ENCODE results near the gene EPAS1. TPM values are rescaled to one million over a fixed set of nuclear protein-coding genes. Genes with fewer than 3 reads are reported as not detected.

EPAS1 gene
- total RNA-seq, 1 experiment from 2014 or later, result 8.5 TPM

DNA sequence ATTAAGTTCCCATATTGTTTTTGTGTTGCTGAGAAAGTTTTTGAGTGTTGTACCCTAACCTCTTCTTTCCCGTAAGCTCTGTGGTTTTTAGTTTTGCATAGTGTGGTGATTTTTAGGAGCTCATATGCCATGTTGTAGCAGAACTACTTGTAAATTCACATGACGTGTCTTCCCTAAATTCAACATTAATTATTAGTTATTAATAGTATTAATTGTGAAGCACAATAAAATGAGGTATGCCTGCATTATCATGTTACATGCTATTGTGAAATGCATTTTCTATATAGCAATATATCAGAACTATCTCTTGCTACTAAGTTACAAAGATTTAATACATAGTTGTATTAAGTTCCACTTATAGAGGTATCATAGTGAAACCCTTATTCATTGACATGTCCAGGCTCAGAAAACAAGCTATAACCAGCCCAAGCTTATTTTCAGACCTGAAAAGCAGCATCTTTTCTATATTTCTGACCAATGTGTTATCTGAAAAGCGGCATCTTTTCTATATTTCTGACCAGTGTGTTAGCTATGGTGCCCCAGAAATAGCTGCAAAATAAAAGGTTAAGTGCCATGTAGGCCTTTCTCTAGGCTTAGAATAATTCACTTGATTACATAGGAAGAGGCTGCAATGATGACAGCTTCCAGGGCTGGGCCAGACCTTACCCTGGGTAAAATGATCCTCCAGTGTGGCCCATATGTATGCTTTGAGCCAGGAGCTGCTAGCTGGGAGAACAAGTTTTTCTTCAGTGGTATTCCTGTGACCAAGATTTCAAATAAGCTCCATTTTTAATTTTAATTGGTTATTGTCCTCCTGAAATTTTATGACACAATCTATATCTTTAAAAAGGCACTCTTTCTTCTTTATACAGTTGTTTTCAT lies 21.6 kb downstream of the EPAS1 start (continued):
- TF ChIP-seq NFATC4 (CRISPR knock-in tag; IDR thresholded peaks at IDR 0.05) (no peak), PRRX2 (CRISPR knock-in tag; IDR thresholded peaks at IDR 0.05) (no peak)

DNA sequence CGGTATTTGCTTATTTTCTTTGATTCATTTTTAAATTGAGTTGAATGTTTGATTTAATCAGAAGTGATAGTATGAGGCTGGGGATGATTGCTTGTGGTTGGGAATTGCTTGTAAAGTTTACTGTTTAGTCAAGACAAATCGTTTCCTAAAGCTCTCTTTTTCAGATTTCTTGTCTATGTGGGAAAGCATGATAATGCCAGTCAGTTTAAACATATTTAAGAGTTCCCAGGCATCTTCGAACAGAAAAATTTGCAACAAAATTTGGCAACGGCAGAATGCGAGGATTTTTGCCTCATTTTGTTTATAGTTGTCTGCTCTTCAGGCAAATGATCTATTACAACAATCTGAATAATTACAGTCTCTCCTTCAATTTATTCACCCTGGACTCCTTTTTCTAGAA lies 22.5 kb downstream of the EPAS1 start:
- ATAC-seq (no peak), DNase-seq (ENCODE audit: low spot score) (no peak)
- CTCF ChIA-PET, result interaction anchor here (1.5 to 1.8 kb wide), 2 partner anchors 8 to 10 kb away, joined by 4 to 11 read pairs; no protein-coding TSS in a partner anchor
- Mint-ChIP-seq H3K27ac (no peak overlapping the region), H3K27me3 (ENCODE audit: low read depth) (no peaks in the 10 kb centered on the region), H3K4me1 (peaks cover 28% of the 10 kb centered on the region), H3K4me3 (no peak overlapping the region), H3K36me3 (no peaks in the 10 kb centered on the region), H3K9me3 (no peaks in the 10 kb centered on the region)
- TF ChIP-seq, protein P1, sequence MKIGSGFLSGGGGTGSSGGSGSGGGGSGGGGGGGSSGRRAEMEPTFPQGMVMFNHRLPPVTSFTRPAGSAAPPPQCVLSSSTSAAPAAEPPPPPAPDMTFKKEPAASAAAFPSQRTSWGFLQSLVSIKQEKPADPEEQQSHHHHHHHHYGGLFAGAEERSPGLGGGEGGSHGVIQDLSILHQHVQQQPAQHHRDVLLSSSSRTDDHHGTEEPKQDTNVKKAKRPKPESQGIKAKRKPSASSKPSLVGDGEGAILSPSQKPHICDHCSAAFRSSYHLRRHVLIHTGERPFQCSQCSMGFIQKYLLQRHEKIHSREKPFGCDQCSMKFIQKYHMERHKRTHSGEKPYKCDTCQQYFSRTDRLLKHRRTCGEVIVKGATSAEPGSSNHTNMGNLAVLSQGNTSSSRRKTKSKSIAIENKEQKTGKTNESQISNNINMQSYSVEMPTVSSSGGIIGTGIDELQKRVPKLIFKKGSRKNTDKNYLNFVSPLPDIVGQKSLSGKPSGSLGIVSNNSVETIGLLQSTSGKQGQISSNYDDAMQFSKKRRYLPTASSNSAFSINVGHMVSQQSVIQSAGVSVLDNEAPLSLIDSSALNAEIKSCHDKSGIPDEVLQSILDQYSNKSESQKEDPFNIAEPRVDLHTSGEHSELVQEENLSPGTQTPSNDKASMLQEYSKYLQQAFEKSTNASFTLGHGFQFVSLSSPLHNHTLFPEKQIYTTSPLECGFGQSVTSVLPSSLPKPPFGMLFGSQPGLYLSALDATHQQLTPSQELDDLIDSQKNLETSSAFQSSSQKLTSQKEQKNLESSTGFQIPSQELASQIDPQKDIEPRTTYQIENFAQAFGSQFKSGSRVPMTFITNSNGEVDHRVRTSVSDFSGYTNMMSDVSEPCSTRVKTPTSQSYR (CRISPR knock-in tag; IDR thresholded peaks at IDR 0.05), result no peak
- no peak for TF ChIP-seq RELA (CRISPR knock-in tag; IDR thresholded peaks at IDR 0.05; ENCODE audit: borderline replicate concordance)
- no peak for TF ChIP-seq TP53 (CRISPR knock-in tag; IDR thresholded peaks at IDR 0.05)
- TF ChIP-seq, protein P2, sequence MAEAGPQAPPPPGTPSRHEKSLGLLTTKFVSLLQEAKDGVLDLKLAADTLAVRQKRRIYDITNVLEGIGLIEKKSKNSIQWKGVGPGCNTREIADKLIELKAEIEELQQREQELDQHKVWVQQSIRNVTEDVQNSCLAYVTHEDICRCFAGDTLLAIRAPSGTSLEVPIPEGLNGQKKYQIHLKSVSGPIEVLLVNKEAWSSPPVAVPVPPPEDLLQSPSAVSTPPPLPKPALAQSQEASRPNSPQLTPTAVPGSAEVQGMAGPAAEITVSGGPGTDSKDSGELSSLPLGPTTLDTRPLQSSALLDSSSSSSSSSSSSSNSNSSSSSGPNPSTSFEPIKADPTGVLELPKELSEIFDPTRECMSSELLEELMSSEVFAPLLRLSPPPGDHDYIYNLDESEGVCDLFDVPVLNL (CRISPR knock-in tag; IDR thresholded peaks at IDR 0.05; ENCODE audit: borderline replicate concordance, low read depth), result no peak
- TF ChIP-seq GABPB1 (CRISPR knock-in tag; IDR thresholded peaks at IDR 0.05), result no peak
- TF ChIP-seq NR2C2 (CRISPR knock-in tag; IDR thresholded peaks at IDR 0.05), result no peak
- TF ChIP-seq ZNF671 (CRISPR knock-in tag; IDR thresholded peaks at IDR 0.05), result no peak
- TF ChIP-seq FOXP1 (CRISPR knock-in tag; IDR thresholded peaks at IDR 0.05; ENCODE audit: borderline replicate concordance), result no peak
- TF ChIP-seq, protein P3, sequence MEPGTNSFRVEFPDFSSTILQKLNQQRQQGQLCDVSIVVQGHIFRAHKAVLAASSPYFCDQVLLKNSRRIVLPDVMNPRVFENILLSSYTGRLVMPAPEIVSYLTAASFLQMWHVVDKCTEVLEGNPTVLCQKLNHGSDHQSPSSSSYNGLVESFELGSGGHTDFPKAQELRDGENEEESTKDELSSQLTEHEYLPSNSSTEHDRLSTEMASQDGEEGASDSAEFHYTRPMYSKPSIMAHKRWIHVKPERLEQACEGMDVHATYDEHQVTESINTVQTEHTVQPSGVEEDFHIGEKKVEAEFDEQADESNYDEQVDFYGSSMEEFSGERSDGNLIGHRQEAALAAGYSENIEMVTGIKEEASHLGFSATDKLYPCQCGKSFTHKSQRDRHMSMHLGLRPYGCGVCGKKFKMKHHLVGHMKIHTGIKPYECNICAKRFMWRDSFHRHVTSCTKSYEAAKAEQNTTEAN (CRISPR knock-in tag; IDR thresholded peaks at IDR 0.05), result no peak
- TF ChIP-seq ELF4 (CRISPR knock-in tag; IDR thresholded peaks at IDR 0.05; ENCODE audit: low read depth), result no peak
- TF ChIP-seq, protein P4, sequence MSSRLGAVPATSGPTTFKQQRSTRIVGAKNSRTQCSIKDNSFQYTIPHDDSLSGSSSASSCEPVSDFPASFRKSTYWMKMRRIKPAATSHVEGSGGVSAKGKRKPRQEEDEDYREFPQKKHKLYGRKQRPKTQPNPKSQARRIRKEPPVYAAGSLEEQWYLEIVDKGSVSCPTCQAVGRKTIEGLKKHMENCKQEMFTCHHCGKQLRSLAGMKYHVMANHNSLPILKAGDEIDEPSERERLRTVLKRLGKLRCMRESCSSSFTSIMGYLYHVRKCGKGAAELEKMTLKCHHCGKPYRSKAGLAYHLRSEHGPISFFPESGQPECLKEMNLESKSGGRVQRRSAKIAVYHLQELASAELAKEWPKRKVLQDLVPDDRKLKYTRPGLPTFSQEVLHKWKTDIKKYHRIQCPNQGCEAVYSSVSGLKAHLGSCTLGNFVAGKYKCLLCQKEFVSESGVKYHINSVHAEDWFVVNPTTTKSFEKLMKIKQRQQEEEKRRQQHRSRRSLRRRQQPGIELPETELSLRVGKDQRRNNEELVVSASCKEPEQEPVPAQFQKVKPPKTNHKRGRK (CRISPR knock-in tag; IDR thresholded peaks at IDR 0.05; ENCODE audit: borderline replicate concordance), result no peak
- TF ChIP-seq JUN (CRISPR knock-in tag; IDR thresholded peaks at IDR 0.05), result no peak
- TF ChIP-seq, protein P5, sequence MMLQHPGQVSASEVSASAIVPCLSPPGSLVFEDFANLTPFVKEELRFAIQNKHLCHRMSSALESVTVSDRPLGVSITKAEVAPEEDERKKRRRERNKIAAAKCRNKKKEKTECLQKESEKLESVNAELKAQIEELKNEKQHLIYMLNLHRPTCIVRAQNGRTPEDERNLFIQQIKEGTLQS (CRISPR knock-in tag; conservative IDR thresholded peaks at IDR 0.05), result no peak
- TF ChIP-seq GRHL2 (CRISPR knock-in tag; IDR thresholded peaks at IDR 0.05; ENCODE audit: insufficient replicate concordance, severe bottlenecking), result no peak
- no peak for TF ChIP-seq ZNF416 (CRISPR knock-in tag; IDR thresholded peaks at IDR 0.05)
- TF ChIP-seq SMAD4 (CRISPR knock-in tag; IDR thresholded peaks at IDR 0.05), result no peak
- TF ChIP-seq ATF1 (CRISPR knock-in tag; IDR thresholded peaks at IDR 0.05), result no peak
- TF ChIP-seq ETV6 (CRISPR knock-in tag; IDR thresholded peaks at IDR 0.05), result no peak
- no peak for TF ChIP-seq ZBTB21 (CRISPR knock-in tag; IDR thresholded peaks at IDR 0.05; ENCODE audit: borderline replicate concordance)
- POLR2A ChIA-PET, result no interaction called here

Measured in WTC11 (cell line).